VCaP (cell line): Measurements from ENCODE around the gene MEDAG.

ENCODE experiments used
- H3K27ac ChIP-seq: fragments of 450-650 bp; 2 replicates; pipeline ENCODE4 v1.5.1; 2017
- TF ChIP-seq, protein P1 (sequence below): fragments of 450-650 bp; conservative IDR thresholded peaks from 2 replicates; pipeline ENCODE4 v1.5.1; 2017; ENCODE audit warnings: mild to moderate bottlenecking, moderate library complexity

The MEDAG gene

DNA sequence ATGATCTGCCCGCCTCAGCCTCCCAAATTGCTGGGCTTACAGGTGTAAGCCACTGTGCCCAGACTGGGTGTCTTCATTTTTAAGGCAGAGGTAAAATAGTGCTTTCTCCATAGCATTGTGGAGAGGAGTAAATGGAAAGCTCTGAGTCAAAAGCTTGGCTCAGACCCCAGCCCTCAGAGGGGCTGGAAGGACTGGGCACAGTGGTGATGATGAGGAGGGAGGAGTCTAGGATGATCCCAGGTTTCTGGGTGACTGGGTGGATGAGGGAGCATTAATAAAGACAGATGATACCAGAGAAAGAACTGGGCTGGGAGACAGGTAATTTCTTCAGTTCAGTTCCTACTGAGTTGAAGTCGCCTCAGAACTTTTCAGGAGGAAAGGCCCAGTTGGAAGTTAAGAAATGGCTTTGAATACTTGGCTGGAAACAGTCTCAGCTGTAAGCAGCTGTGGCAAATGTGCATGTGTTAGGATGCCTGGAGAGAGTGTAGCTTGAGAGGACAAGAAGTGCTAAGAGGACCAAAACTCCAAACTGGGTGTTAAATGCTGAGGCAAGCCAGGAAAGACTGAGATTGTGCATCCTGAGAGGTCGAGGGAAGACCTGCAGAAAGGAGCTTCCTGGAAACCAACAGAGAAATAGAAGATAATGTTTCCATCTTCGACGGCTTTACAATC is 37.1 kb upstream of the MEDAG start:
- H3K27ac ChIP-seq = no peak overlapping the region
- TF ChIP-seq, protein P1, sequence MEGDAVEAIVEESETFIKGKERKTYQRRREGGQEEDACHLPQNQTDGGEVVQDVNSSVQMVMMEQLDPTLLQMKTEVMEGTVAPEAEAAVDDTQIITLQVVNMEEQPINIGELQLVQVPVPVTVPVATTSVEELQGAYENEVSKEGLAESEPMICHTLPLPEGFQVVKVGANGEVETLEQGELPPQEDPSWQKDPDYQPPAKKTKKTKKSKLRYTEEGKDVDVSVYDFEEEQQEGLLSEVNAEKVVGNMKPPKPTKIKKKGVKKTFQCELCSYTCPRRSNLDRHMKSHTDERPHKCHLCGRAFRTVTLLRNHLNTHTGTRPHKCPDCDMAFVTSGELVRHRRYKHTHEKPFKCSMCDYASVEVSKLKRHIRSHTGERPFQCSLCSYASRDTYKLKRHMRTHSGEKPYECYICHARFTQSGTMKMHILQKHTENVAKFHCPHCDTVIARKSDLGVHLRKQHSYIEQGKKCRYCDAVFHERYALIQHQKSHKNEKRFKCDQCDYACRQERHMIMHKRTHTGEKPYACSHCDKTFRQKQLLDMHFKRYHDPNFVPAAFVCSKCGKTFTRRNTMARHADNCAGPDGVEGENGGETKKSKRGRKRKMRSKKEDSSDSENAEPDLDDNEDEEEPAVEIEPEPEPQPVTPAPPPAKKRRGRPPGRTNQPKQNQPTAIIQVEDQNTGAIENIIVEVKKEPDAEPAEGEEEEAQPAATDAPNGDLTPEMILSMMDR = no peak

DNA sequence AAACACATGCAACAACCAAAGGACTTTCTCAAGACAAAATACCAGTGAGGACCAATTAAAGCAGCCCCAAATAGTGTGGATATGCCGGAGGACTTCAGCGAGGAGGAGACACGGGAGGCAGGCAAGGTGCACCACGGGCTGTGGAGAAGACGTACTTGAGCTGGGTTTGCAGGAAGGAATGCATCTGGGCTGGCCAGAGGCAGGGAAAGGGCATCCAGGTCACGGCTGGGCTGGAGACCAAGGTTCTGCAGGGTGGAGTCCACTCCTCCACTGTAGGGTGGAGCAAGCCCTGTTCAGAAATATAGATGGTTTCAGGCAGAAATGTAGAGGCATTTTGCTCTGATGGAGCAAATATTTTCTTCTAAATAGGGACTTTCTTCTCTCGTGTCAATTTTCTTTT is 36.6 kb upstream of the MEDAG start:
- no peak overlapping the region for H3K27ac ChIP-seq
- TF ChIP-seq, protein P1 = no peak

DNA sequence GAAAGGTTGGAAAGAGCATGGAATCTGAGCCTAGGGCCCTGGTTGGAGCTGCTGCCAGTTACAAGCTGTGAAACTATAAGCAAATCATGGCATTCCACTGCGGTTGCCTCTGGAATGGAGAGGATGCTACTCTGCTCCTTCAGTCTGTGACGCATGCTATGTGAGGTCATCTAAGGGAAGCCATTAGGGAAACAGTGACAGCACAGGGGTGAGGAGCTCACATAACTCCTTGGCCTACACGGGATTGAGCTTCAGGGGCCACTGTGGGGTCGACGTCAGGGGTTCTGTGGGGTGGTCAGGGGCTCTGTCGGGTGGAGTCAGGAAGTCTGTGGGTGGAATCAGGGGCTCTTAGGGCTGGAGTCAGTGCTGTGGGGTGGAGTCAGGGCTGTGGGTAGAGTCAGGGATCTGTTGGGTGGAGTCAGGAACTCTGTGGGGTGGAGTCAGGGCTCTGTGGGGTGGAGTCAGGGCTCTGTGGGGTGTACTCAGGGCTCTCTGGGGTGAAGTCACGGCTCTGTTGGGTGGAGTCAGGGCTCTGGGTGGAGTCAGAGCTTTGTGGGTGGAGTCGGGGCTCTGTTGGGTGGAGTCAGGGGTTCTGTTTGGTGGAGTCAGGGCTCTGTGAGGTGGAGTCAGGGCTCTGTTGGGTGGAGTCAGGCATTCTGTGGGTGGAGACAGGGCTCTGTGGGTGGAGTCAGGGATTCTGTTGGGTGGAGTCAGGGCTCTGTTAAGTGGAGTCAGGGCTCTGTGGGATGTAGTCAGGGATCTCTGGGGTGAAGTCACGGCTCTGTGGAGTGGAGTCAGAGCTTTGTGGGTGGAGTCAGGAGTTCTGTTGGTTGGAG is 35.8 kb upstream of the MEDAG start:
- no peak overlapping the region for H3K27ac ChIP-seq
- TF ChIP-seq, protein P1 = no peak

DNA sequence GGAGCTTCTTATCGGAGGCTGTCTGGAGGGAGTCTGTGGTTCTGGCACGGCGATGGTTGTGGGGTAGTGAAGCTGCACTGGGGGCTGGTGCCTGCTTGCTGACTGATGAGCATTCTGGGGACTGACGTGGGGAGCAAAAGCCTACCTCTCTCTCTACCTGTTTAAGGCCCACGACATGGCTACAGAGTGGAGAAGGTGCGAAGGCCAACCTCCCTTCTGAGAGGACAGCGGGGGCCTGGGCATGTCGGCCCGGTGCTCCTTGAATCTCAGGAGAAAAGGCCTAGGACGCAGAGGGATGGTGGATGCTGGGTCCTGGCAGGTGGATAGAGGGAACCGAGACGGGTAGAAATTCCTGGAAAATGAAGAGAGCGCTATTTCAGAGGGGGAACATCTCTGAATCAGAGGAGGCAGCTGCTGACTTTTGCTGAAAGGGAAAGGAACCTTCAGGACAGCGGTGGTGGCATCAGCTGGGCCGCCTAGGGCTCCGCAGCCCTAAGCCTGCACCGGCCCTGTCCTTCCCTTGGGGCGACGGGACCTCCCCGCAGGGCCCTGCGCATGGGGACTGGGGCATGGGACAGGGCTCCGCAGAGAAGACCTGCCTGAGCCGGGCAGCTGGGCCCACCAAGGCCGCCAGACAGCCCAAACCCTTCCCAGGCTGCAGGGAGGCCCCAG is 35.0 kb upstream of the MEDAG start:
- H3K27ac ChIP-seq = no peak overlapping the region
- TF ChIP-seq, protein P1 = no peak

DNA sequence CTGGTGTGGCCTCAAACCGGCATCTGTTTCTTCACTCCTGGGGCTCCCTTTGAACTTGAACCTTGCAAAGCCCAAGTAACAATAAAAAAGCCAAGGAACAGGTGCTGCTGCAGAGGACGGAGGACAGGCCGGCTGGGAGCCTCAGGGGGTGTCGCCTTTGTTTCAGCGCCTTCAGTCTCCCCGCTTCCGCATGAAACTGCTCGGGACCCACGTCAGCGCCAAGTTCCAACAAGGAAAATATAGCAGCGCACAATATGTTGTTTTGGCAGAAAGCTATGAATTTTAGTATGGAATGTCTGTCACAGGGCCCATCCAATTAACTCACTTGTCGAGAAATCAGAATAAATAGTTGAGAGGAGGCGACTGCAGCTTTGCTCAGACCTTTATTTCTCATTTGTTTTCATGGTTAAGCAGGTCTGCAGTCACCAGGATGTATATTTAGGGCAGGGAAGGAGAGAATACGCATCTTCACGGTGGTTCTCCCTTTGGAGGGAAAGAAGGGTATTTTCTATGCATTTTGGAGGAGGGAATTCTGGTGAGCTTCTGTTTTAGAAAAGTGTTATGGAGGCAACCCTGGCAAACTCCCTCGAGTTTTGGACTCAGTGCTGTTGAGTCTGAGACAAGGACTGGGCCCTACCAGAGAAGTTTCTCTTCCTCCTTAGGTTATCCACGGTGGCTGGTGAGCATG is 34.3 kb upstream of the MEDAG start:
- TF ChIP-seq, protein P1 = no peak
- no peak overlapping the region for H3K27ac ChIP-seq

DNA sequence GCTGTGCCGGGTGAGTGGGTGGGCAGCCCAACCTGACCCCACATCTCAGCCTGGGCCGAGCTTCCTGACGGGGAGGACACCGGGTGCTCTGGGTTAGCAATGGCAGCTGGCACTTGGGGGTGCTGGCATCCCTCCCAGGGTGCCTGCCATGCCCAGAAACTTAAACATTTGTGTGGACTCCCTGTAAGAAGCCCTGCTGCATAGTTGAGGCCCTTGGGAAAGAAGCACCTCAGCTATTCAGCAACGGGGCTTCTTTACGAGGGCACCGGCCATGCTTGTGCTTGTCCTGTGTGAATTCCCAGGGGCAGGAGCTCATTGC is 33.8 kb upstream of the MEDAG start:
- H3K27ac ChIP-seq = no peak overlapping the region
- TF ChIP-seq, protein P1 = no peak
